Ectodermal cell (in vitro differentiated cells): ENCODE measurements around the gene CEBPA.

ENCODE experiments used
- H3K27ac ChIP-seq: 2 replicates; pipeline ENCODE4 v1.7.0; 2013; ENCODE audit warnings: mild to moderate bottlenecking, low read depth, low read length; ENCODE audit not compliant: insufficient read depth, poor library complexity, severe bottlenecking
- H3K27me3 ChIP-seq: 2 replicates; pipeline ENCODE4 v1.7.0; 2013; ENCODE audit warnings: mild to moderate bottlenecking, low read length; ENCODE audit not compliant: insufficient read depth, control insufficient read depth, poor library complexity, severe bottlenecking
- H3K36me3 ChIP-seq: one replicate; pipeline ENCODE4 v1.7.0; 2013; ENCODE audit warnings: low read length; ENCODE audit not compliant: control insufficient read depth, insufficient read depth
- H3K4me1 ChIP-seq: one replicate; pipeline ENCODE4 v1.7.0; 2013; ENCODE audit warnings: low read length; ENCODE audit not compliant: control insufficient read depth, insufficient read depth
- H3K4me3 ChIP-seq: 2 replicates; pipeline ENCODE4 v1.7.0; 2013; ENCODE audit warnings: low read depth, low read length, control low read depth; ENCODE audit not compliant: insufficient read depth
- H3K9me3 ChIP-seq: 2 replicates; pipeline ENCODE4 v1.7.0; 2013; ENCODE audit warnings: mild to moderate bottlenecking, low read length, moderate library complexity; ENCODE audit not compliant: control insufficient read depth
- WGBS, 2 experiments: methylation state at CpG; one replicate each; pipeline ENCODE4 v1.1.7; 2013; ENCODE audit warnings: missing lambda C conversion rate in 2 of 2; 5-methylcytosine and 5-hydroxymethylcytosine counted together

The CEBPA gene

DNA sequence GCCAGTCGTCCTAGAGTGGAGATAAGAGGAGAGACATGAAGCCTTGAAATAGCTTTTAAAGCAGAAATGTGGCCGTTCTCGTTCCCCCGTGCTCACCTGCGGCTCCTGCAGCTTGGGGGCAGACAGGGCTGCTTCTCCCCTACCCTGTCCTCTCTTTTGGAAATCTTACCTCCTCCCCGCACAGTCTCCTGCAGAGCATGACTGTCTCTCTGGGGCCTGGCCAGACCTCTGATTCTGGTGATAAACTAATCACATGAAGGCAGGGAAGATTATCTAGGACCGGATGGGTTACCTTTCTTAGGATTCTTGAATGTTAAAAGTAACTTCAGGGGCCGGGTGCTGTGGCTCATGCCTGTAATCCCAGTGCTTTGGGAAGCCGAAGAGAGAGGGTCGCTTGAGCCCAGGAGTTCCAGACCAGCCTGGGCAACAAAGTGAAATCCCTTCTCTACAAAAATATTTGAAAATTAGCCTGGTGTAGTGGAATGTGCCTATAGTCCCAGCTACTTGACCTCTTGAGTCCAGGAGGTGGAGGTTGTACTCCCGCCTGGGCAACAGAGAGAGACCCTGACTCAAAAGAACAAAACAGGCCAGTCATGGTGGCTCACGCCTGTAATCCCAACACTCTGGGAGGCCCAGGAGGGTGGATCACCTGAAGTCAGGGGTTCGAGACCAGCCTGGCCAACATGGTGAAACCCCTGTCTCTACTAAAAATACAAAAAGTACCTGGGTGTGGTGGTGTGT lies 8.1 kb downstream of the CEBPA start:
- H3K27ac ChIP-seq: no peak overlapping the region
- peaks cover 8% of the 10 kb centered on the region for H3K27me3 ChIP-seq
- H3K9me3 ChIP-seq: no peaks in the 10 kb centered on the region
- whole genome bisulfite sequencing, 2 experiments: 81 to 87% methylated on average over 13 of the region's 13 CpGs
- H3K36me3 ChIP-seq: no peaks in the 10 kb centered on the region
- peaks cover 2% of the 10 kb centered on the region for H3K4me1 ChIP-seq
- no peak overlapping the region for H3K4me3 ChIP-seq

DNA sequence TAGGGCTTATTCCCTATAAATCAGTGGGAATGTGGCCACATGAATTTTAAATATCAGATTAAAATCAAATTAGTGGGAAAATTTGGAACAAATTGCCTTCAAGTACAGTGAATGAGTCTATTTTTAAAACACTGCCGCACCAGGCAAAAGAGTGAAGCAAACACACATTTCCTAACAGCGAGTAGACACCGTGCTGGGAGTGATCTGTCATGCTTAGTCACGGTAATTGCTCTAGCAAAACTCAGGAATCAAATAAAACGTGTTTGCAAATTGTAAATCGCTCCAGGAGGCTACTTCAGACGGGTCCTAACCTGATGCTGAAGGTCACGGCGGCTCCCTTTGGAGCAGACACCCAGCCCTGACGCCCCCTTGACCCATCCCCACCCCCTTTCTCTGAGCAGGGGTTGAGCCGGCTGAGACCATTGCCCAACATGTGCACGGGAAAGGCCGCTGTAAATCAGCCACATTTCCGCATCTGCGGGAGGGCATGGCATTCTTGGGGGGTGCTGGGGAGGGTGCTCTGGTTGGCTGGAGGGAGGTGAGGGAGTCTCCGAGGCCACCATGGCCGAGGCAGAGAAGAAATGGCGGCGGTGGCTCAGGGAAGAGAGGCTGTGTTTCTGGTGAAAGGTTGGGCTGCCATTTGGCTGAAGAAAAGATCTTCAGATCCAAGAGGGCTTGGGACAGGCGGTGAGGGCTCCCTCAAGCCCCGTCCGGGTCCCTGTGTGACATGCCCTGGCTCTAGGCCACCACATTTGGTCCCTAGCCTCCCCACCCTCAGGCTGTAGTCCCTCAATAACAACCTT lies 8.9 kb downstream of the CEBPA start:
- peaks cover under 1% of the 10 kb centered on the region for H3K27me3 ChIP-seq
- no peak overlapping the region for H3K4me3 ChIP-seq
- H3K36me3 ChIP-seq: no peaks in the 10 kb centered on the region
- peaks cover 2% of the 10 kb centered on the region for H3K4me1 ChIP-seq
- WGBS, 2 experiments: 86 to 90% methylated on average over 22 of the region's 22 CpGs
- no peaks in the 10 kb centered on the region for H3K9me3 ChIP-seq
- H3K27ac ChIP-seq: no peak overlapping the region

DNA sequence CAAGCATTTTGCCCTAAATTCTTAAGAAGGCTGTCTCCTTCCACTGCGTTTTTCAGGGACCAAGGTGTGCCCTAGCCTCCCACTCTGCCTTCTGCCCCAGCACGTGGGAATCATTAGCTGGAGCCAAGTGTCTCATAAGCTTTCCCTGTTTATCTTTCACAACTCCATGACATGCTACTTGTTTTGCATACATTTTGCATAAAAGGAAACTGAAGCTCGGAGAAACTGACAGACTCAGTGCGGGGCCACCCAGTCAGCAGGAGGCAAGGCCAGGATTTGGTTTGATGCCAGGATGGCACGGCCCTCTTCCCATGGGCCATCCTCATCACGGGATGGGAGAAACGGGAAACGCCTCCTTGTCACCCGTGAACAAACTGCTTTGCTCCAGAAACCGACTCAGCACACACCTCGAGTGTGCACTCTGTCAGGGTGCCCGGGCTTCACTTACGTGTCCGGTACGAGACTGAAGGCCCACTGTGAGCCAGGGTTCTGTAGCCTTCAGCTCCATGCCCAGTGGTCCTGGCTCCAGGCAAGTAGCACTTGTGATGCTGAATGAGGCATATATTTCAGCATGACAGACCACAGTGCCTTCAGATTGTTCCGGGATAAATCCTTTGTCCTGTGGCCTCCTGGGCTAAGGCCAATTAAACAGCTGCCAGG lies 9.6 kb downstream of the CEBPA start:
- no peaks in the 10 kb centered on the region for H3K27me3 ChIP-seq
- WGBS, 2 experiments: 90 to 93% methylated on average over 16 of the region's 16 CpGs
- peaks cover 2% of the 10 kb centered on the region for H3K4me1 ChIP-seq
- H3K36me3 ChIP-seq: no peaks in the 10 kb centered on the region
- H3K9me3 ChIP-seq: no peaks in the 10 kb centered on the region
- H3K27ac ChIP-seq: no peak overlapping the region
- no peak overlapping the region for H3K4me3 ChIP-seq

DNA sequence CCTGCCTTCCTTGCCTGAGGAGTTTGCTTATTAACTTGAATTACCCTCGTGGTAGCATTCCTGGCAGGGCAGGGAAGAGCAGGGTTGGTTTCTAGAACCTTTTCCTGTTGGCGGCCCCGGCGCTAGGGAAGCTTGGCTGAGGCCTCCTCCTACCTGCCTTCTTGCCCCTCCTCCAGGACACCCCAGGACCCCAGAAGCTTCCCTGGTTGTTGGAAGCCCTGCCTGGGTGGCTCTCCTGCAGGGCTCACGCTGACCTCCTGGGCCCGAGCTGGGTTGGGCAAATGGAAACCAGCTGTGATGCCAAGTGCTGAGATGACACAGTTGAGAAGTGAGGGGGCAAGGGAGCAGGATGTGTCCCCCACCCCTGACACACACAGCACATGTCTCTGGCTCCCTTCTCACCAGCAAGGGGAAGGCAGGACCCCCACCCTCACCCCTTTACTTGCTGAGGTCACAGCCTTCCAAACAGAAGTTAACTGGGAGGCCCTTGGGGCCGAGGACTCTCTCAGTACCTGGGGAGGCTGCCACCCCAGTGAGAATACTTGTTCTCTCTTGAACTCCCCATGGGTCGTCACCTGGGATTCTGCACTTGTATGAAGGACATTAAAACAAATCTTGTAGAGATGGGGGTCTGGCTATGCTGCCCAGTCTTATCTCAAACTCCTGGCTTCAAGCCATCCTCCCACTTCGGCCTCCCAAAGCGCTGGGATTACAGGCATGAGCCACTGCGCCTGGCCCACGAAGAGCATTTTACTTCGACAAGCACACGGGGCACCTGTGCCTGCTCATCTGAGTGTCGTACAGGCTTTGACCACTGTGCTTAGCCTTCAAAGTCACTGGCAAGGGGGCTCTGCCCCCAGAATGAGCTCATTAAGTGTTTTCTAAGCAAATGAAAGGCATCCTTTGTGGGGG lies 10.5 kb downstream of the CEBPA start:
- Histone ChIP-seq H3K36me3 (no peaks in the 10 kb centered on the region), H3K4me1 (peaks cover 2% of the 10 kb centered on the region), H3K27ac (no peak overlapping the region), H3K9me3 (no peaks in the 10 kb centered on the region), H3K4me3 (no peak overlapping the region), H3K27me3 (no peaks in the 10 kb centered on the region)
- 87 to 89% methylated on average over 15 of the region's 15 CpGs for WGBS, 2 experiments

DNA sequence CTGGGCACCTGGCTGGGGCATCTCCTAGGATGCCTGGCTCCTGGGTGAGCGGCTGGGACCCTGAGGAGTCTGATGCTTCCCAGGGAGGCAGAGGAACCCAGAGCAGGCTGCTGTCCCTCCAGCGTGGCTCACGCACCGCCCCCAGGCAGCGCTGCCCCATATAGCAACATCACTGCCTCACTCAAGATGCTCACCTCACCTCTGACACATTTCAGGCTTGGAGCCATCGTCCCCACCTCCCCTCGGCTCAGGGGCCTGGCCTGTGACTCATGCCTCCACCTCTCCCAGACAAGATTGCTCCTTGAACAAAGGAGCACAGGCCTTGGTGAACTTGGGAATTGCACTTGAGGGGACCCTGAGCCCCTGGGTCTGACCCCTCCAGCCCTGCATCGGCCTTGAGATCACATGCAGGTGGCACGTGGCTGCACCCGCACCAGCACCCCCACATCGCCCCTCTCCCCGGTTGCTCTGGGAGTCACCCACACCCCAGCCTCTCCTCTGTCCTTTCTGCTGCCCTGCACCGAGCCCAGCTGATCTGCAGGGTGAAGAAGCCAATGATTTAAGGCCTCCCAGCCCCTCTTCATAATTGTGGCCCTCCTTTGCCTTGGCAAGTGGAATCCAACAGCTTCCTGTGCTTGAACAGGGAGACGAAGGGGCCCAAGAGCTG lies 11.2 kb downstream of the CEBPA start:
- Histone ChIP-seq H3K27ac (no peak overlapping the region), H3K9me3 (no peaks in the 10 kb centered on the region), H3K36me3 (no peaks in the 10 kb centered on the region), H3K4me3 (no peak overlapping the region), H3K4me1 (no peaks in the 10 kb centered on the region), H3K27me3 (no peaks in the 10 kb centered on the region)
- 89 to 91% methylated on average over 14 of the region's 14 CpGs for WGBS, 2 experiments

DNA sequence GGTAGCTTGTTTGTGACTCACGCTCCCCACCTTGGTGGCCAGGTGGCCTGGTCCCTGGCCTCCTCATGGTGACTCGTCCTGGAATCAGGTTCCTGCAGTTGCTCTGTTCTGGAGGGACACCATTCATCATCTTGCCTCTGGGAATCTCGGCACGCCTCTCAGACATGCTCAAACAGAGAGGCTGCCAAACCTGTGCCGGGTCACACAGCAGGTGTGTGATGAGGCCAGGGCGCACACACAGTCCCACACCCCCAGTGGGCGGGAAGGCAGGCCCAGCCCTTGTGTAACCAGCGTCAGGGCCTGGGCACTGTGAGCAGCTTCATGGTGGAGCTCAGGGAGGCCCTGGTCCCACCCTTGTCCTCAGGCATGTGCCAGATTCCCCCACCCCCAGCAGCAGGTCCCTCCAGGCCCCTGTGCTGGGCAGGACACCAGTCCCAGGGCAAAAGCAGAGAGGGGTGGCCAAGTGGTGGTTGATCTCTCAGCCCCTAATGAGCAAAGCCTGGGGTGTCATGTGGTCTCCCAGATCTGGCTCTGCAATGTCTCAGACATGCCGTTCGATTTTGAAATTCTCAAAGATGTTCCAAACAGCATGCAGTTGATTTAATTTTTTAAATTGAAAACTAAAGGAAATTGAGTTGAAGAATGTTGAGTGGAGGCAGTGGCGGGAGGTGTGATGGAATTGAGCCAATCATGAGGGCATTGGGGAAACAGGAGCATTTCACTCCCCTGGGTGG lies 12.1 kb downstream of the CEBPA start:
- Histone ChIP-seq H3K4me1 (peaks cover 7% of the 10 kb centered on the region), H3K27ac (no peak overlapping the region)

DNA sequence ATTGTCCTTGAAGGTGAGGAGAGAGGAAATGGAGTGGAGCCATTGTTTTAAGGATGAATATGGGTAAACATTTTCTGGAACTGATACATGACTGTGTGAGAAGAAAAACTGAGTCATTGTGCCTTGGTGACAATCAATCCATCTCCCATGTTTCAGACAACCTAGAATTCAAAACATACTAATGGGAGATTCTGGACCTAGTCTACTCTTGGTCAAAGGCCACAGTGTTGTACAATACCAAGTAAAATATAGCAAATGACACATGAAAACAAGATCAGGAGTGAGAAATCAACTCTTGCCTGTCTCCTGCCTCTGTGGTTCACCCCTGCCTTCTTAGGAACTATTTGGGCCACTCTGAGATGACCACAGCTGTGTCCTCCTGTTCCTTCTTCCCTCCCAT lies 13.1 kb downstream of the CEBPA start:
- no peak overlapping the region for H3K27ac ChIP-seq
- H3K4me3 ChIP-seq: no peak overlapping the region

More for the DNA sequence above, 12.1 kb downstream of the CEBPA start:
- H3K4me3 ChIP-seq: no peak overlapping the region
- H3K27me3 ChIP-seq: no peaks in the 10 kb centered on the region
- H3K36me3 ChIP-seq: no peaks in the 10 kb centered on the region
- no peaks in the 10 kb centered on the region for H3K9me3 ChIP-seq
- 86 to 87% methylated on average over 11 of the region's 11 CpGs for WGBS, 2 experiments

DNA sequence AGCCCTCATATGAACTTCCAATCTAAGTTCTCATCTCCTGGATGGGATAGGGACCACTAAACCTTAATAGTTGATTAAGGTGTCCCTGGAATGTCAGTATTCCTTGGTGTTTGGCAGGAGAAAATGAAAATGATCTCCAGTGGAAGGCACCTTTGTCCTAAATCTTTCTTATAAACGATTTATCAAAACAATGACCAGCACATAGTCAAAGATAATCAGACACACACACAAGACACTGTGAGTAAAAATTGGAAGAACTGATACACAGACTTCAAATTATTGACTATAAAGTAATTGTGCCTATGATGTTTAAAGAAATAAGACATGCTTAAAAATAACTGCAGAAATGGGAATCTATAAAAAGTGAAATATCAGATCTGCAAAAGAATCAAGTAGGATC lies 13.7 kb downstream of the CEBPA start:
- no peak overlapping the region for H3K27ac ChIP-seq
- WGBS, 2 experiments: no CpG with 5 or more reads among the region's 1 CpG
- no peaks in the 10 kb centered on the region for H3K27me3 ChIP-seq
- no peak overlapping the region for H3K4me3 ChIP-seq
- no peaks in the 10 kb centered on the region for H3K36me3 ChIP-seq
- H3K9me3 ChIP-seq: no peaks in the 10 kb centered on the region
- H3K4me1 ChIP-seq: peaks cover 12% of the 10 kb centered on the region

More for the DNA sequence above, 13.1 kb downstream of the CEBPA start:
- Histone ChIP-seq H3K36me3 (no peaks in the 10 kb centered on the region), H3K9me3 (no peaks in the 10 kb centered on the region), H3K27me3 (no peaks in the 10 kb centered on the region), H3K4me1 (peaks cover 12% of the 10 kb centered on the region)

DNA sequence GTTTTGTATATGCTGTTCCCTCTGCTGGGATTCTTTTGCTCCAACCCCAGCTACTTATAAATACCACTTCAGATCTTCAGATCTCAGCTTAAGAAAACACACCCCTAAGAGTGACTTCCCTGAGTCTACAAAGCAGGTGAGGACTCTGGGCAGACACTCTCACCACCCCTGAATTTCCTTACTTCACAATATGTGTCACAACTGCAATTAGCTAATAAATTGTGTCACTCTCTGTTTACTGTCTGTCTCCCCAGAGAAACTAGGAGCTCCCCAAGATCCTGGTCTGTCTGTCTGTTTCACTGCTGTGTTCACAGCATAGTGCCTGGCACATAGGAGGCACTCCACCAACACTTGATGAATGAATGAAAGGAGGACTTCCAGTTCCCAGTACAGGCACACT lies 14.4 kb downstream of the CEBPA start:
- Histone ChIP-seq H3K27ac (no peak overlapping the region), H3K4me3 (no peak overlapping the region), H3K36me3 (no peaks in the 10 kb centered on the region), H3K4me1 (peaks cover 12% of the 10 kb centered on the region), H3K9me3 (no peaks in the 10 kb centered on the region), H3K27me3 (no peaks in the 10 kb centered on the region)
